ENCODE measurements around the gene LSM14A.

GRCh38 chr19:34229721-34230120 is 57.4 kb downstream of the LSM14A start:
- TF ChIP-seq CTCF (IDR thresholded peaks at IDR 0.05; ENCODE audit: insufficient read depth, low read length, poor library complexity, severe bottlenecking) (no peak), EZH2phosphoT487 (conservative IDR thresholded peaks at IDR 0.05; ENCODE audit: low read length) (no peak)

All from SU-DHL-6 (cell line).